HG02623 (cell line): ENCODE data around the gene YEATS2.

Experiments
- ATAC-seq: cut with Tn5 transposase; IDR thresholded peaks from one replicate; pipeline ENCODE4 v1.9.1; 2021; ENCODE audit warnings: moderate library complexity; ENCODE audit not compliant: unreplicated experiment

YEATS2 gene

GRCh38 chr3:183810643-183811594 is 113.3 kb downstream of the YEATS2 start:
- ATAC-seq, result no peak

- no peak for ATAC-seq
Observed at GRCh38 chr3:183811638-183812037, 114.0 kb downstream of the YEATS2 start.

- no peak for ATAC-seq
Observed at GRCh38 chr3:183812761-183813445, 115.3 kb downstream of the YEATS2 start.

GRCh38 chr3:183814240-183814639 is 116.6 kb downstream of the YEATS2 start:
- no peak for ATAC-seq

- no peak for ATAC-seq
Observed at GRCh38 chr3:183815563-183815940, 118.0 kb downstream of the YEATS2 start.

- no peak for ATAC-seq
Observed at GRCh38 chr3:183815951-183816475, 118.4 kb downstream of the YEATS2 start.

GRCh38 chr3:183816681-183817510 is 119.3 kb downstream of the YEATS2 start:
- ATAC-seq, result no peak

- ATAC-seq, result no peak
Observed at GRCh38 chr3:183817639-183818038, 120.0 kb downstream of the YEATS2 start.

GRCh38 chr3:183818041-183818620 is 120.5 kb downstream of the YEATS2 start:
- ATAC-seq, result no peak

GRCh38 chr3:183818706-183819624 is 121.4 kb downstream of the YEATS2 start:
- ATAC-seq, result no peak

GRCh38 chr3:183819831-183820230 is 122.2 kb downstream of the YEATS2 start:
- ATAC-seq, result no peak

- ATAC-seq, result no peak
Observed at GRCh38 chr3:183822631-183823030, 125.0 kb downstream of the YEATS2 start.

GRCh38 chr3:183823963-183824362 is 126.4 kb downstream of the YEATS2 start:
- ATAC-seq, result no peak

GRCh38 chr3:183824761-183825455 is 127.3 kb downstream of the YEATS2 start:
- ATAC-seq, result peak; percentile 32

GRCh38 chr3:183825456-183826161 is 128.0 kb downstream of the YEATS2 start, which contains the start of gene MAP6D1:
TSS of gene MAP6D1 (minus strand) at chr3:183825577. CDS start at chr3:183825547, 30 bp downstream.
- peak; percentile 43 for ATAC-seq

- ATAC-seq, result no peak
Observed at GRCh38 chr3:183826448-183827250, 129.1 kb downstream of the YEATS2 start.

GRCh38 chr3:183827809-183828537 is 130.4 kb downstream of the YEATS2 start:
- no peak for ATAC-seq
